Activated CD4-positive, alpha-beta T cell treated with anti-CD3 and anti-CD28 coated beads, Interleukin-2, amount 10 ng/mL, durations not matched to agents 7 days and 5 days (primary cell): Measurements from ENCODE around the gene OTOF. TPM values are rescaled to one million over a fixed set of nuclear protein-coding genes. Genes with fewer than 3 reads are reported as not detected.

Experiments
- CTCF ChIA-PET: fragments of 350-600 bp; sonication (Branson Sonifier 250); formaldehyde crosslinking; loops from one replicate; lab custom pipeline; 2021; ENCODE audit warnings: antibody characterized with exemption; lab: Charles Lee
- POLR2A ChIA-PET: fragments of 350-600 bp; sonication (Branson Sonifier 250); formaldehyde crosslinking; loops from one replicate; lab custom pipeline; 2021; ENCODE audit warnings: antibody characterized with exemption; lab: Charles Lee
- DNase-seq: peaks from one replicate; pipeline ENCODE4 v3.0.0-alpha.2; 2020
- H3K27ac Mint-ChIP-seq: one replicate; pipeline ENCODE4 v1.8.0; 2021; ENCODE audit warnings: mild to moderate bottlenecking, moderate library complexity, mixed read lengths
- H3K27me3 Mint-ChIP-seq: one replicate; pipeline ENCODE4 v1.8.0; 2021; ENCODE audit warnings: mixed read lengths
- H3K36me3 Mint-ChIP-seq: one replicate; pipeline ENCODE4 v1.8.0; 2021; ENCODE audit warnings: low read depth, mixed read lengths
- H3K4me1 Mint-ChIP-seq: one replicate; pipeline ENCODE4 v1.8.0; 2021; ENCODE audit warnings: mixed read lengths
- H3K4me3 Mint-ChIP-seq: one replicate; pipeline ENCODE4 v1.8.0; 2021; ENCODE audit warnings: mild to moderate bottlenecking, moderate library complexity, mixed read lengths
- H3K9me3 Mint-ChIP-seq: one replicate; pipeline ENCODE4 v1.8.0; 2021; ENCODE audit warnings: mixed read lengths
- total RNA-seq, 2 experiments: library from RNA; stranded (reverse); gene quantifications; one replicate each; pipeline ENCODE4 v1.2.3, GENCODE V29; 2021

Gene OTOF
- total RNA-seq, 2 experiments from 2014 or later: 11.7 to 12.3 TPM

DNA sequence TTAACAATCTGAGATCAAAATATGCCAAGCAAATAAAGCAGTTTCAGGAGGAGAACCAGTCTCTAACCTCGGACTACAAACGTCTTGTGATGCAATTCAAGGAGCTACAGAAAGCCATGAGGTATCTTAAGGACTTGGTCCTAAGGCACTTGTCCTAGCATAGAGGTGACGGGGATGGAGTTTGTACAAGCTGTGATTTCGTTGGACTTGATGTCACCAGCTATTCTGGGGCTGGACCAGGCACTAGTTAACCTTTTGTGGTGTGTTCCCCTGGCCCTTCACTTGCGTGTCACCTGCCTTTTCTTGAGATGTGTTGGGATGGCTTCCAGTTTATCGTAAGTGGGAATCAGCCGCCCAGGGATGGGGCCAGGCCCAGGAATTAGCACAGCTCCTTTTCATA lies 33.7 kb downstream of the OTOF start:
- no peak for DNase-seq
- no peaks in the 10 kb centered on the region for H3K9me3 Mint-ChIP-seq
- ChIA-PET CTCF (interaction anchor here (0.5 to 1.7 kb wide), 2 partner anchors 13 to 156 kb away, joined by 3 to 5 read pairs; no protein-coding TSS in a partner anchor), POLR2A (no interaction called here)
- H3K36me3 Mint-ChIP-seq: no peaks in the 10 kb centered on the region
- peaks cover 4% of the 10 kb centered on the region for H3K27me3 Mint-ChIP-seq
- no peaks in the 10 kb centered on the region for H3K4me1 Mint-ChIP-seq
- no peak overlapping the region for H3K27ac Mint-ChIP-seq
- H3K4me3 Mint-ChIP-seq: no peak overlapping the region

GRCh38 chr2:26442707-26443106 lies 35.2 kb downstream of the OTOF start:
- H3K27ac Mint-ChIP-seq: no peak overlapping the region
- peaks cover 10% of the 10 kb centered on the region for H3K27me3 Mint-ChIP-seq
- ChIA-PET CTCF (interaction anchor here (0.7 kb wide), 2 partner anchors 27 to 116 kb away, joined by 3 read pairs; no protein-coding TSS in a partner anchor), POLR2A (no interaction called here)
- no peaks in the 10 kb centered on the region for H3K9me3 Mint-ChIP-seq
- no peak for DNase-seq
- no peaks in the 10 kb centered on the region for H3K36me3 Mint-ChIP-seq
- no peaks in the 10 kb centered on the region for H3K4me1 Mint-ChIP-seq
- H3K4me3 Mint-ChIP-seq: no peak overlapping the region

DNA sequence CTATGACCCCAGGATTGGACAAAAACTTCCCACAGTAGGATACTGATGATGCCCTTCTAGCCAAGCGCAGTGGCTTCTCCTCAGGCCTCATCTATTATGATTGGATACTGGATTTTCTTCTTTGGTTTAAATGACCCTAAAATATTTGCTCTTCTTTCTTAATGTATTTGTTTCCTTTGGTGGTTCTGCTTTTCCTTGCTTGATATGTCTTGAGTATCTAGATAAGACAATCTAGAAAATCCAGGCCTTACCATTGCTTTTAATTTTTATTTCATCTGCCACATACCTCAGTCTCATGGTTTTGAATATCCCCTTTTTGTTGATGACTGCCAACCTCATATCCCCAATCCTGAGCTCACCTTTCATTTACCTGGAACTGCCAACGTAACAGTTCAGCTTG lies 35.6 kb downstream of the OTOF start:
- H3K4me3 Mint-ChIP-seq: no peak overlapping the region
- H3K27me3 Mint-ChIP-seq: peaks cover 10% of the 10 kb centered on the region
- no peaks in the 10 kb centered on the region for H3K9me3 Mint-ChIP-seq
- no peak overlapping the region for H3K27ac Mint-ChIP-seq
- no peaks in the 10 kb centered on the region for H3K4me1 Mint-ChIP-seq
- CTCF ChIA-PET: interaction anchor here (0.7 kb wide), 2 partner anchors 28 to 115 kb away, joined by 3 read pairs; no protein-coding TSS in a partner anchor
- no peaks in the 10 kb centered on the region for H3K36me3 Mint-ChIP-seq
- POLR2A ChIA-PET: no interaction called here
- no peak for DNase-seq

GRCh38 chr2:26438926-26439325 lies 39.0 kb downstream of the OTOF start:
- peaks cover 10% of the 10 kb centered on the region for H3K27me3 Mint-ChIP-seq
- no peak overlapping the region for H3K4me3 Mint-ChIP-seq
- ChIA-PET POLR2A (no interaction called here), CTCF (no interaction called here)
- H3K9me3 Mint-ChIP-seq: no peaks in the 10 kb centered on the region
- no peaks in the 10 kb centered on the region for H3K4me1 Mint-ChIP-seq
- H3K27ac Mint-ChIP-seq: no peak overlapping the region
- no peak for DNase-seq
- H3K36me3 Mint-ChIP-seq: no peaks in the 10 kb centered on the region

DNA sequence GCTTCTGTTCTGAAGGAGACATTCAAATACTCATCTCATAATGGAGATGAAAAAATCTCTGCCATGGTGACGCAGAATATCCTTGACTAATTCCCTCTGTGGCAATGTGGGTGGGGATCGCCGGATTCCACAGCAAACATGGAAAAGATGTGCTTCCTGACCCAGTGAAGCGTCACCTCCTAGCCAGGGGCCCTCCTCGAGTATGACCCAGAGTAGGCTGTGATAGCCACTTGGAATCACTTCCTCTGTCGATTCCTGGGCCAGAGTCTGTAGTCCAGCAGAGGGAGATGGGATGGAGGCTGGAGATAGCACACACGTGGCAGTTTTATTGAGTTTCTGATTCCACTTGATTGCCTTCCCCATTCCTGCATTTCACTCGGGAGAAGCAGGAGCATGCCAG lies 39.4 kb downstream of the OTOF start:
- H3K27ac Mint-ChIP-seq: no peak overlapping the region
- H3K27me3 Mint-ChIP-seq: peaks cover 12% of the 10 kb centered on the region
- POLR2A ChIA-PET: no interaction called here
- no peak for DNase-seq
- CTCF ChIA-PET: no interaction called here
- H3K9me3 Mint-ChIP-seq: no peaks in the 10 kb centered on the region
- no peak overlapping the region for H3K4me3 Mint-ChIP-seq
- H3K36me3 Mint-ChIP-seq: no peaks in the 10 kb centered on the region
- H3K4me1 Mint-ChIP-seq: no peaks in the 10 kb centered on the region

- POLR2A ChIA-PET: no interaction called here
- H3K4me1 Mint-ChIP-seq: no peaks in the 10 kb centered on the region
These were observed 42.8 kb downstream of the OTOF start for GRCh38 chr2:26435106-26435505.

DNA sequence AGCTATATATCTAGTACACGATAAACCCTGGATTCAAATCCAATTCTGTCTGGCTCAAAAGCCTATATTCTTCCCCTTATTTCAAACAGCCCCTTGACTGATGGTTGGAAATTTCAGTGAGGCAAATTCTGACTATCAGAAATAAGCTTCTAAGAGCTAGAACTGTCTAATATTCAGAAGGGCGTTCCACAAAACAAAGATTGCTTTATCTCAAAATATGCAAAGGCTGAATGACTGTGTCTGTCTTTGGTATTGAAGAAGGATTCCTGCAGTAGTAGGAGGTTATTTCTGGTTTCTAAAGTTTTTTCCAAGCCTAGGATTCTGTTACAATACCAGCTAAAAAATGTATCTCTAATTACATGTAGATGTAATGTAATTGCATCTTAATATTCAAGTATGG lies 45.1 kb downstream of the OTOF start:
- H3K36me3 Mint-ChIP-seq: no peaks in the 10 kb centered on the region
- POLR2A ChIA-PET: no interaction called here
- H3K9me3 Mint-ChIP-seq: no peaks in the 10 kb centered on the region
- H3K4me3 Mint-ChIP-seq: no peak overlapping the region
- CTCF ChIA-PET: no interaction called here
- peaks cover 11% of the 10 kb centered on the region for H3K27me3 Mint-ChIP-seq
- H3K27ac Mint-ChIP-seq: no peak overlapping the region
- H3K4me1 Mint-ChIP-seq: no peaks in the 10 kb centered on the region
- no peak for DNase-seq

More at GRCh38 chr2:26435106-26435505, 42.8 kb downstream of the OTOF start:
- no peak for DNase-seq
- H3K9me3 Mint-ChIP-seq: no peaks in the 10 kb centered on the region
- no peak overlapping the region for H3K27ac Mint-ChIP-seq
- H3K4me3 Mint-ChIP-seq: no peak overlapping the region
- H3K36me3 Mint-ChIP-seq: no peaks in the 10 kb centered on the region
- H3K27me3 Mint-ChIP-seq: peaks cover 19% of the 10 kb centered on the region
- CTCF ChIA-PET: no interaction called here

DNA sequence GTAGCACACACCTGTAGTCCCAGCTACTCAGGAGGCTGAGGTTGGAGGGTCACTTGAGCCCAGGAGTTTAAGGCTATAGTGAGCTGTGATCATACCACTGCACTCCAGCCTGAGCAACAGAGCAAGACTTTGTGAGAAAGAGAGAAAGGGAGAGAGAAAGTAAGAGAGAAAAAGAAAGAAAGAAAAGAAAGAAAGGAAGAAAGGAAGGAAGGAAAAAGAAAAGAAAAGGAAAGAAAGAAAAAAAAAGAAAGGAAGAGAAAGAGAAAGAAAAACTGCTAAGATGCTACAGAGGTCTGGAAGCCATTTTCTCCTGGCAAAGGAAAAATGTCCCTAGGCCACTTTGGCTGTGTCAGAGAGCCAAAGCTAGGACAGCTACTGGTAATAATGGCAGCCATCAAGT lies 45.6 kb downstream of the OTOF start:
- CTCF ChIA-PET: no interaction called here

DNA sequence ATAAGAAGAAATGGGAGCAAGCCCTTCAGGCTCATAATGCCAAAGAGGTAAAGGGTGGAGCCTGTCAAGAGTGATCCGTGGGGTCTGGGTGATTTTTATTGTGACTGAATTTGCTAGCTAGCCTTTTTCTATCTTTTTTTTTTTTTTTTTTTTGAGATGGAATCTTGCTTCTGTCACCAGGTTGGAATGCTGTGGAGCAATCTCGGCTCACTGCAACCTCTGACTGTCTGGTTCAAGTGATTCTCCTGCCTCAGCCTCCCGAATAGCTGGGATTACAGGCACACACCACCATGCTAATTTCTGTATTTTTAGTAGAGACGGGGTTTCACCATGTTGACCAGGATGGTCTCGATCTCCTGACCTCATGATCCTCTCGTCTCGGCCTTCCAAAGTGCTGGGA lies 47.1 kb downstream of the OTOF start:
- Mint-ChIP-seq H3K36me3 (no peaks in the 10 kb centered on the region), H3K4me3 (no peak overlapping the region), H3K27me3 (peaks cover 11% of the 10 kb centered on the region), H3K9me3 (no peaks in the 10 kb centered on the region), H3K27ac (no peak overlapping the region), H3K4me1 (no peaks in the 10 kb centered on the region)
- ChIA-PET POLR2A (no interaction called here), CTCF (interaction anchor here (1.0 kb wide), 1 partner anchor 13 kb away, joined by 5 read pairs; no protein-coding TSS in a partner anchor)
- DNase-seq: no peak

More for the DNA sequence above, 45.6 kb downstream of the OTOF start:
- Mint-ChIP-seq H3K4me3 (no peak overlapping the region), H3K4me1 (no peaks in the 10 kb centered on the region), H3K36me3 (no peaks in the 10 kb centered on the region), H3K27me3 (peaks cover 11% of the 10 kb centered on the region), H3K9me3 (no peaks in the 10 kb centered on the region), H3K27ac (no peak overlapping the region)
- POLR2A ChIA-PET: no interaction called here
- no peak for DNase-seq

GRCh38 chr2:26429779-26430578 lies 47.9 kb downstream of the OTOF start:
- H3K4me3 Mint-ChIP-seq: no peak overlapping the region
- no peaks in the 10 kb centered on the region for H3K4me1 Mint-ChIP-seq
- no peak overlapping the region for H3K27ac Mint-ChIP-seq
- peaks cover 14% of the 10 kb centered on the region for H3K27me3 Mint-ChIP-seq
- H3K9me3 Mint-ChIP-seq: no peaks in the 10 kb centered on the region
- no peak for DNase-seq
- ChIA-PET POLR2A (no interaction called here), CTCF (no interaction called here)
- H3K36me3 Mint-ChIP-seq: no peaks in the 10 kb centered on the region

DNA sequence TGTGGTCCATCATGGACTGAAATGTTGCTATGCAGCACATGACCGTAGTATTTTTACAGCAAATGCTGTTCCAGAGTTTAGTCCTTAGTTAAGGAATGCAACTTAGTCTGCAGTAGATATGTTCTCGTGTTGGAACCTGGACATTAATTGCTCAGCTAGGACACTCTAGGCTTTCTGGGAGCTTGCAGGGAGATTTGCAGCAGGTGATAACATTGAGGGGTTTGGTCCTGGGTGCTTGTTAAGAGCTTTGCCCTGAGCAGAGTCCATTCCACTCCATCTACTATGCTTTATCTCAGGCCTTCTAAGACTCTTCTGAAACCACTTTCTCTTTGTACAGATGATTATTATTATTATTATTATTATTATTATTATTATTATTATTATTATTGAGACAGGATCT lies 49.1 kb downstream of the OTOF start:
- H3K27ac Mint-ChIP-seq: no peak overlapping the region

GRCh38 chr2:26424221-26424620 lies 53.7 kb downstream of the OTOF start:
- Mint-ChIP-seq H3K27ac (no peak overlapping the region), H3K4me1 (no peaks in the 10 kb centered on the region), H3K36me3 (no peaks in the 10 kb centered on the region), H3K27me3 (peaks cover 9% of the 10 kb centered on the region), H3K4me3 (no peak overlapping the region), H3K9me3 (no peaks in the 10 kb centered on the region)
- POLR2A ChIA-PET: no interaction called here
- DNase-seq: no peak
- CTCF ChIA-PET: interaction anchor here (1.3 kb wide), 1 partner anchor 10 kb away, joined by 3 read pairs; no protein-coding TSS in a partner anchor

More for the DNA sequence above, 49.1 kb downstream of the OTOF start:
- CTCF ChIA-PET: no interaction called here
- peaks cover 14% of the 10 kb centered on the region for H3K27me3 Mint-ChIP-seq
- no peak overlapping the region for H3K4me3 Mint-ChIP-seq
- H3K9me3 Mint-ChIP-seq: no peaks in the 10 kb centered on the region
- POLR2A ChIA-PET: no interaction called here
- no peaks in the 10 kb centered on the region for H3K4me1 Mint-ChIP-seq
- DNase-seq: no peak
- H3K36me3 Mint-ChIP-seq: no peaks in the 10 kb centered on the region

DNA sequence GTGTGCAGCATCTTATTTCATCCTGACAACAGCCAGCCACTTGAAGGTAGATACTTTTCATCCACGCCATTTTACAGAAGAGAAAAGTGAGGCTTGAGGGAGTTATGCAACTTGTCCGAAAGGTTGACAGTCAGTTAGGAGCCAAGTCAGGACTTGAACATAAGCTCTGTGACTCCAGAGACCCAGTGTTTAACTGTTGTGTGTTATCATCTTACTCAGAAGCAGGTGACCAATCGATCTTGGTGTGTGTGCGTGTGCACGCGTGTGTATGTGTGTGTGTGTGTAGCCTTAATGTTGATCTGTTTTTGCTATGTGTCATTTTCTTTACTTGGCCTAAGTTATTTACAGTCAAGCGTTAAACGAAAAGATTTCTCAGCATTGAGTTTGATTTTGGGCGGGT lies 54.2 kb downstream of the OTOF start:
- DNase-seq: no peak
- H3K27ac Mint-ChIP-seq: no peak overlapping the region
- no peaks in the 10 kb centered on the region for H3K9me3 Mint-ChIP-seq
- H3K36me3 Mint-ChIP-seq: no peaks in the 10 kb centered on the region
- ChIA-PET POLR2A (no interaction called here), CTCF (interaction anchor here (0.6 to 1.3 kb wide), 2 partner anchors 9 to 36 kb away, joined by 3 to 5 read pairs; no protein-coding TSS in a partner anchor)
- H3K4me1 Mint-ChIP-seq: no peaks in the 10 kb centered on the region
- peaks cover 9% of the 10 kb centered on the region for H3K27me3 Mint-ChIP-seq
- H3K4me3 Mint-ChIP-seq: no peak overlapping the region
